Upper lobe of left lung (tissue), 6 donors: Measurements from ENCODE around the gene GLS. TPM values are rescaled to one million over a fixed set of nuclear protein-coding genes. Genes with fewer than 3 reads are reported as not detected.
"Not testable (repeated sequence)": the region's sequence is repeated elsewhere in the genome, so short reads cannot be mapped to it uniquely, and the experiment has no call there.

ENCODE experiments used
- ATAC-seq, 2 donors: fragments of 200-7000 bp; cut with Tn5 transposase; one replicate each; pipeline ENCODE4 v1.9.1; 2022; ENCODE audit warnings: mild to moderate bottlenecking in 2 of 2, moderate library complexity in 2 of 2; ENCODE audit not compliant: low FRiP score in 2 of 2
- DNase-seq, 2 donors: peaks; one replicate each; pipeline ENCODE4 v3.0.0-alpha.2; 2019 to 2020
- H3K27ac ChIP-seq, 4 donors: fragments of 200-600 bp; sonication (generic); one replicate each; pipeline ENCODE4 v1.5.1; 2016 to 2019
- H3K27me3 ChIP-seq, 4 donors: fragments of 200-600 bp; sonication (generic); one replicate each; pipeline ENCODE4 v1.5.1; 2017 to 2019
- H3K36me3 ChIP-seq, 4 donors: fragments of 200-600 bp; sonication (generic); one replicate each; pipeline ENCODE4 v1.5.1; 2016 to 2019
- H3K4me1 ChIP-seq, 4 donors: fragments of 200-600 bp; sonication (generic); one replicate each; pipeline ENCODE4 v1.5.1; 2018 to 2019
- H3K4me3 ChIP-seq, 4 donors: fragments of 200-600 bp; sonication (generic); one replicate each; pipeline ENCODE4 v1.5.1; 2017 to 2019; ENCODE audit warnings: mild to moderate bottlenecking in 2 of 4, moderate library complexity in 1 of 4
- H3K9me3 ChIP-seq, 4 donors: fragments of 200-600 bp; sonication (generic); one replicate each; pipeline ENCODE4 v1.5.1; 2018 to 2019
- EP300 ChIP-seq, 4 donors: sonication (generic); formaldehyde crosslinking; IDR thresholded peaks; one replicate each; pipeline ENCODE4 v1.5.1; 2017; ENCODE audit warnings: antibody characterized with exemption in 4 of 4, control low read depth in 2 of 4
- POLR2A ChIP-seq, 4 donors: fragments of 450-650 bp; IDR thresholded peaks; one replicate each; pipeline ENCODE4 v1.5.1; 2016 to 2017; ENCODE audit warnings: antibody characterized with exemption in 4 of 4, mild to moderate bottlenecking in 2 of 4
- POLR2AphosphoS5 ChIP-seq, 2 donors: sonication (generic); formaldehyde crosslinking; IDR thresholded peaks; one replicate each; pipeline ENCODE4 v1.5.1; 2017; ENCODE audit warnings: antibody characterized with exemption in 2 of 2
- WGBS, 2 donors: methylation state at CpG; one replicate each; pipeline ENCODE4 v1.1.5; 2017 to 2018; 5-methylcytosine and 5-hydroxymethylcytosine counted together
- total RNA-seq, 6 donors: library from RNA; depleted of rRNA in 4 of 6; stranded (reverse); fragments of >200 nt in 4 of 6; gene quantifications; one replicate each; pipeline versions ENCODE4 v1.1.0 to v1.2.1, GENCODE V29; 2016 to 2021
- TF ChIP-seq, protein P1 (sequence below), 6 experiments: fragments of 450-650 bp in 4 of 6; fragments of 200-600 bp in 2 of 6; sonication (generic) in 2 of 6; IDR thresholded peaks; one replicate each; pipeline ENCODE4 v1.5.1; 2016 to 2019; ENCODE audit warnings: antibody characterized with exemption in 6 of 6
- donor health status: DM: no; HTN: no; CAD: no; lungs with moderate emphysema.
- donor health status: DM: no; HTN: yes; CAD: no; lungs with severe emphysema.

Gene GLS
- total RNA-seq, 6 donors from 2014 or later, result 126 to 401 (median 189) TPM

- Histone ChIP-seq H3K4me1 (peaks cover 0 to 29% (median 9%) of the 10 kb centered on the region in 4 donors), H3K9me3 (no peaks in the 10 kb centered on the region), H3K36me3 (no peaks in the 10 kb centered on the region), H3K4me3 (no peak overlapping the region), H3K27me3 (no peaks in the 10 kb centered on the region), H3K27ac (no peak overlapping the region)
- ATAC-seq (no peak), DNase-seq (no peak)
- WGBS, 2 donors, result 68 to 75% methylated on average over 5 of the region's 5 CpGs
- TF ChIP-seq POLR2A (IDR thresholded peaks at IDR 0.05) (no peak), POLR2AphosphoS5 (IDR thresholded peaks at IDR 0.05) (no peak), EP300 (IDR thresholded peaks at IDR 0.05) (no peak)
- TF ChIP-seq, protein P1, sequence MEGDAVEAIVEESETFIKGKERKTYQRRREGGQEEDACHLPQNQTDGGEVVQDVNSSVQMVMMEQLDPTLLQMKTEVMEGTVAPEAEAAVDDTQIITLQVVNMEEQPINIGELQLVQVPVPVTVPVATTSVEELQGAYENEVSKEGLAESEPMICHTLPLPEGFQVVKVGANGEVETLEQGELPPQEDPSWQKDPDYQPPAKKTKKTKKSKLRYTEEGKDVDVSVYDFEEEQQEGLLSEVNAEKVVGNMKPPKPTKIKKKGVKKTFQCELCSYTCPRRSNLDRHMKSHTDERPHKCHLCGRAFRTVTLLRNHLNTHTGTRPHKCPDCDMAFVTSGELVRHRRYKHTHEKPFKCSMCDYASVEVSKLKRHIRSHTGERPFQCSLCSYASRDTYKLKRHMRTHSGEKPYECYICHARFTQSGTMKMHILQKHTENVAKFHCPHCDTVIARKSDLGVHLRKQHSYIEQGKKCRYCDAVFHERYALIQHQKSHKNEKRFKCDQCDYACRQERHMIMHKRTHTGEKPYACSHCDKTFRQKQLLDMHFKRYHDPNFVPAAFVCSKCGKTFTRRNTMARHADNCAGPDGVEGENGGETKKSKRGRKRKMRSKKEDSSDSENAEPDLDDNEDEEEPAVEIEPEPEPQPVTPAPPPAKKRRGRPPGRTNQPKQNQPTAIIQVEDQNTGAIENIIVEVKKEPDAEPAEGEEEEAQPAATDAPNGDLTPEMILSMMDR (IDR thresholded peaks at IDR 0.05), result no peak
Measured at GRCh38 chr2:190860985-190861680, 19.5 kb upstream of the GLS start.

DNA sequence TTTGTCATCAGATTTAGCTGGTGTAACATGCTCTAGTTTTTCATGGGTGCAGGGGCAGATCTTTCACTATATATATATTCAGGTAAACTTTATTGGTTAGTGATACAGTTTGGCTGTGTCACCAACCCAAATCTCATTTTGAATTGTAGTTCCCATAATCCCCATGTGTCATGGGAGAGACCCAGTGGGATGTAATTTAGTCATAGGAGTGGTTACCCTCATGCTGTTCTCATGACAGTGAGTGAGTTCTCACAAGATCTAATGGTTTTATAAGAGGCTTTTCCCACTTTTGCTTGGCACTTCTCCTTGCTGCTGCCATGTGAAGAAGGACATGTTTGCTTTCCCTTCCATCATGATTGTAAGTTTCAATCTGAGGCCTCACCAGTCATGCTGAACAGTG lies 18.5 kb upstream of the GLS start:
- H3K27ac ChIP-seq, H3K36me3 ChIP-seq, H3K9me3 ChIP-seq, DNase-seq, H3K27me3 ChIP-seq, H3K4me3 ChIP-seq, ATAC-seq: not testable (repeated sequence)
- H3K4me1 ChIP-seq, result peaks cover 0 to 29% (median 9%) of the 10 kb centered on the region in 4 donors

DNA sequence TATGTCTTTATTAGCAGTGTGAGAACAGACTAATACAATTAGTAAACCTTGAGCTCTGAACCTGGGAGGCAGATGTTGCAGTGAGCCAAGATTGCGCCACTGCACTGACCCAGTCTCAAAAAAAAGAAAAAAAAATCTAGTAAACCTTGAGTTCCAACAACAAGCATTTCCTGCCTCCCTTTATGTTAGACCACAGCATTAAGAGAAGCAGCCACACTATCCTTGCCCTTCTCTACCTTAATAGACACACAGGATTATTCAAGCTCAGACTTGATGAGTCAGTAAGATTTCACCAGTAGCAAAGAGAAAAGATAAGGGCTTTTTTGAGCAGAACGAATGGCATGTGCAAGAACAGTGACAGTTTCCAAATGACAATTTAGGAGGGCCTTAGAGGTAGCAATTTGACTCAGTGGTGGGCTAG lies 18.0 kb upstream of the GLS start:
- H3K4me1 ChIP-seq, result peaks cover 0 to 29% (median 9%) of the 10 kb centered on the region in 4 donors
- H3K27me3 ChIP-seq, result no peaks in the 10 kb centered on the region
- ATAC-seq, result no peak
- H3K36me3 ChIP-seq, result no peaks in the 10 kb centered on the region
- DNase-seq, result no peak
- H3K4me3 ChIP-seq, result no peak overlapping the region
- TF ChIP-seq, protein P1 (IDR thresholded peaks at IDR 0.05), result no peak
- TF ChIP-seq EP300 (IDR thresholded peaks at IDR 0.05) (no peak), POLR2A (IDR thresholded peaks at IDR 0.05) (no peak), POLR2AphosphoS5 (IDR thresholded peaks at IDR 0.05) (no peak)
- 81 to 82% methylated on average over 2 of the region's 2 CpGs for WGBS, 2 donors
- H3K9me3 ChIP-seq, result no peaks in the 10 kb centered on the region
- H3K27ac ChIP-seq, result no peak overlapping the region

- DNase-seq, result peak in 1 of 2 donors; percentile 45
- ATAC-seq, result peak; percentile 41 to 78
- Histone ChIP-seq H3K4me3 (no peak overlapping the region), H3K36me3 (no peaks in the 10 kb centered on the region), H3K9me3 (no peaks in the 10 kb centered on the region), H3K27me3 (no peaks in the 10 kb centered on the region), H3K27ac (no peak overlapping the region), H3K4me1 (peaks cover 0 to 23% (median 9%) of the 10 kb centered on the region in 4 donors)
- 49 to 62% methylated on average over 3 of the region's 3 CpGs for WGBS, 2 donors
- TF ChIP-seq POLR2AphosphoS5 (IDR thresholded peaks at IDR 0.05), result peak in 1 of 2 donors; percentile 19
- TF ChIP-seq POLR2A (IDR thresholded peaks at IDR 0.05), result no peak
Measured at GRCh38 chr2:190863946-190864345, 16.7 kb upstream of the GLS start.

- peak in 1 of 2 donors; percentile 12 for ATAC-seq
Measured at GRCh38 chr2:190864375-190864774, 16.2 kb upstream of the GLS start.

More at GRCh38 chr2:190864375-190864774, 16.2 kb upstream of the GLS start:
- Histone ChIP-seq H3K4me1 (peaks cover 0 to 19% (median 9%) of the 10 kb centered on the region in 4 donors), H3K4me3 (no peak overlapping the region), H3K27ac (no peak overlapping the region), H3K27me3 (no peaks in the 10 kb centered on the region), H3K9me3 (no peaks in the 10 kb centered on the region), H3K36me3 (no peaks in the 10 kb centered on the region)
- no peak for DNase-seq
- no peak for TF ChIP-seq EP300 (IDR thresholded peaks at IDR 0.05)
- TF ChIP-seq POLR2A (IDR thresholded peaks at IDR 0.05), result no peak
- no peak for TF ChIP-seq POLR2AphosphoS5 (IDR thresholded peaks at IDR 0.05)
- TF ChIP-seq, protein P1 (IDR thresholded peaks at IDR 0.05), result no peak
